BE2C (cell line): ENCODE data around the gene MEIS3.
A peak's percentile ranks its signal among the peaks of the same experiment; 100 is the strongest.

Experiments used
- DNase-seq: peaks from one replicate; pipeline ENCODE4 v3.0.0-alpha.2; 2020
- H3K27me3 ChIP-seq: fragments of 250-450 bp; sonication (Bioruptor Pico); 2 replicates; pipeline ENCODE4 v1.5.1; 2020; ENCODE audit warnings: mild to moderate bottlenecking
- H3K36me3 ChIP-seq: fragments of 250-450 bp; sonication (Bioruptor Pico); 2 replicates; pipeline ENCODE4 v1.5.1; 2020; ENCODE audit warnings: mild to moderate bottlenecking
- H3K4me1 ChIP-seq: fragments of 250-450 bp; sonication (Bioruptor Pico); 2 replicates; pipeline ENCODE4 v1.5.1; 2020
- H3K4me3 ChIP-seq: 2 replicates; pipeline ENCODE4 v1.5.1; 2011; ENCODE audit warnings: low read depth, low read length
- H3K9me3 ChIP-seq: fragments of 250-450 bp; sonication (Bioruptor Pico); 2 replicates; pipeline ENCODE4 v1.5.1; 2020
- TF ChIP-seq, protein P1 (sequence below): IDR thresholded peaks from 2 replicates; pipeline ENCODE4 v1.5.1; 2012; ENCODE audit warnings: mild to moderate bottlenecking, low read depth, low read length

Gene MEIS3

DNA sequence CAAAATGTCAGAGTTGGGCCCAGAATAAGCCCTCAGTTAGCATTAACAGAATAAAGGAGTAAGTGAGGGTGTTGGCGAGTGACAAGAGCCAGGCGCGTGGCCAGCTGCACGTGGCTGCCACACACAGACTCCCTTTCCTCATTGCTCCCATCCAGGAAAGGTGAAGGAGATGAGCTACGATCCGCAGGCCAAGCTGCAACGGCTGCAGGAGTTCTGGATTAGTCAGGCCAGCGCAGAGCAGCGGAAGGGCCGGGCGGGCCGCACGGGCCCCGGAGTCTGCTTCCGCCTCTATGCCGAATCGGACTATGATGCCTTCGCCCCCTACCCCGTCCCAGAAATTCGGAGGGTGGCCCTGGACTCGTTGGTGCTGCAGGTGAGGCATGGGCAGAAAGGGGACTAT lies 57.0 kb downstream of the MEIS3 start:
- peaks cover 78% of the 10 kb centered on the region for H3K36me3 ChIP-seq
- H3K27me3 ChIP-seq: no peaks in the 10 kb centered on the region
- TF ChIP-seq, protein P1, sequence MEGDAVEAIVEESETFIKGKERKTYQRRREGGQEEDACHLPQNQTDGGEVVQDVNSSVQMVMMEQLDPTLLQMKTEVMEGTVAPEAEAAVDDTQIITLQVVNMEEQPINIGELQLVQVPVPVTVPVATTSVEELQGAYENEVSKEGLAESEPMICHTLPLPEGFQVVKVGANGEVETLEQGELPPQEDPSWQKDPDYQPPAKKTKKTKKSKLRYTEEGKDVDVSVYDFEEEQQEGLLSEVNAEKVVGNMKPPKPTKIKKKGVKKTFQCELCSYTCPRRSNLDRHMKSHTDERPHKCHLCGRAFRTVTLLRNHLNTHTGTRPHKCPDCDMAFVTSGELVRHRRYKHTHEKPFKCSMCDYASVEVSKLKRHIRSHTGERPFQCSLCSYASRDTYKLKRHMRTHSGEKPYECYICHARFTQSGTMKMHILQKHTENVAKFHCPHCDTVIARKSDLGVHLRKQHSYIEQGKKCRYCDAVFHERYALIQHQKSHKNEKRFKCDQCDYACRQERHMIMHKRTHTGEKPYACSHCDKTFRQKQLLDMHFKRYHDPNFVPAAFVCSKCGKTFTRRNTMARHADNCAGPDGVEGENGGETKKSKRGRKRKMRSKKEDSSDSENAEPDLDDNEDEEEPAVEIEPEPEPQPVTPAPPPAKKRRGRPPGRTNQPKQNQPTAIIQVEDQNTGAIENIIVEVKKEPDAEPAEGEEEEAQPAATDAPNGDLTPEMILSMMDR: no peak
- no peaks in the 10 kb centered on the region for H3K9me3 ChIP-seq
- H3K4me1 ChIP-seq: no peaks in the 10 kb centered on the region
- no peak for DNase-seq
- H3K4me3 ChIP-seq: no peak overlapping the region

DNA sequence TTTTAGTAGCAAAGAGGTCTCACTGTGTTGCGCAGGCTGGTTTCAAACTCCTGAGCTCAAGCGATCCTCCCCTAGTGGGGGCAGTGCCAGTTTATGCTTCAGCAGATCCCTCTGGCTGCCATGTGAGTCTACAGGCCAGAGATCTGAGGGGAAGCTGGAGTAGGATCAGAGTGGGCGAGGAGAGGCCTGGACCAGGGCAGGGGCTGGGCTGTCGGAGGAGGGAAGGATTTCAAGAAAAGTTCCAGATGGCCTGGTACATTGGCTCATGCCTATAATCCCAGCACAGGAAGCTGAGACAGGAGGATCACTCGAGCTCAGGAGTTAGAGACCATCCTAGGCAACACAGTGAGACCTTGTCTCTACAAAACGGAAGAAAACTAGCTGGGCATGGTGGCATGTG lies 60.4 kb downstream of the MEIS3 start:
- H3K9me3 ChIP-seq: no peaks in the 10 kb centered on the region
- TF ChIP-seq, protein P1: no peak
- DNase-seq: no peak
- no peak overlapping the region for H3K4me3 ChIP-seq
- H3K27me3 ChIP-seq: no peaks in the 10 kb centered on the region
- H3K4me1 ChIP-seq: no peaks in the 10 kb centered on the region
- H3K36me3 ChIP-seq: peaks cover 91% of the 10 kb centered on the region

DNA sequence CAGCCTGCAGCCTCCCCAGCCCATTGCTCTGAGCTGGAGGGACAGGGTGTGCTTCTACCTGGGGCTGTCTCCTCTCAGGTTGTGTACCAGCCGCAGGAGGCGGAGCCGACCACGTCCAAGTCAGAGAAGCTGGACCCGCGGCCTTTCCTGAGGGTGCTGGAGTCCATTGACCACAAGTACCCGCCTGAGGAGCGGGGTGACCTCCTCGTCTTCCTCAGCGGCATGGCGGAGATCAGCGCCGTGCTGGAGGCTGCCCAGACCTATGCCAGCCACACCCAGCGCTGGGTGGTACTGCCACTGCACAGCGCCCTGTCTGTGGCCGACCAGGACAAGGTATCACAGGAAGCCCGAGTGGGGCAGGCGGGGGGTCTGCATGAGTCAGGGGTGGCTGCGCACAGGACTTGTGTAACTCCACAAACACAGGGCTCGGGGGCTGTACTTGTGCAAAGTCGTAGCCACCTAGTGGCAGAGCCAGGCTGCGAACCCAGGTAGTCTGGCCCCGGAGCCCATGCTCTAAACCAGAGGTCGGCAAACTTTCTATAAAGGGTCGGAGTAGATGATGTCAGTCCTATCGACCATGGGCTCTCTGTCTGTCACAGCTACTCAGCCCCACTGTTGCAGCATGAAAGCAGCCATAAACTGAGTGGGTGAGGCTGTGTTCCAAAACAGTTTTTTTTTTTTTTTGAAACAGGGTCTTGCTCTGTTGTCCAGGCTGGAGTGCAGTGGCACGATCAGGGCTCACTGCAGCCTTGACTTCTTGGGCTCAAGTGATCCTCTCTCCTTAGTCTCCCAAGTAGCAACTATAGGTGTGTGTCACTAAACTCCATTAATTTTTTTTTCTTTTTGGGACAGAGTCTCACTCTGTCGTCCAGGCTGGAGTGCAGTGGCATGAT lies 61.3 kb downstream of the MEIS3 start:
- no peaks in the 10 kb centered on the region for H3K9me3 ChIP-seq
- no peaks in the 10 kb centered on the region for H3K27me3 ChIP-seq
- peaks cover 92% of the 10 kb centered on the region for H3K36me3 ChIP-seq
- no peaks in the 10 kb centered on the region for H3K4me1 ChIP-seq
- no peak for DNase-seq
- H3K4me3 ChIP-seq: no peak overlapping the region
- TF ChIP-seq, protein P1: peak; percentile 33

DNA sequence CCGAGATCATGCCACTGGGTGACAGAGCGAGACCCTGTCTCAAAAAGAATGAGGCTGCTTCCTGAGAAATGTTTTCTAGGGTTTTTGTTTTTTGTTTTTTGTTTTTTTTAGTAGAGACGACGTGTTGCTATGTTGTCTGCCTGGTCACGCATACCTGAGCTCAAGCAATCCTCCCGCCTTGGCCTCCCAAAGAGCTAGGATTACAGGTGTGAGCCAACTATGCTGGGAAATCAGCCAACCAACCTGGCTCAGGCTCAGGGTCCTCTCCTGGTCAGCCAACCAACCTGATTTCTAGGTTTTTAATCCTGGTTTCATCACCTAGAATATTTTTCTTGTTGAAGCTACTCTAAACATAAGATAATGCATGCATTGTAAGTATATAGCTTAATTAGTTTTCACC lies 62.4 kb downstream of the MEIS3 start:
- TF ChIP-seq, protein P1: no peak
- no peak for DNase-seq
- peaks cover 94% of the 10 kb centered on the region for H3K36me3 ChIP-seq
- no peaks in the 10 kb centered on the region for H3K27me3 ChIP-seq
- no peaks in the 10 kb centered on the region for H3K9me3 ChIP-seq
- no peak overlapping the region for H3K4me3 ChIP-seq
- H3K4me1 ChIP-seq: no peaks in the 10 kb centered on the region; the same call in 1 of the 2 replicates

DNA sequence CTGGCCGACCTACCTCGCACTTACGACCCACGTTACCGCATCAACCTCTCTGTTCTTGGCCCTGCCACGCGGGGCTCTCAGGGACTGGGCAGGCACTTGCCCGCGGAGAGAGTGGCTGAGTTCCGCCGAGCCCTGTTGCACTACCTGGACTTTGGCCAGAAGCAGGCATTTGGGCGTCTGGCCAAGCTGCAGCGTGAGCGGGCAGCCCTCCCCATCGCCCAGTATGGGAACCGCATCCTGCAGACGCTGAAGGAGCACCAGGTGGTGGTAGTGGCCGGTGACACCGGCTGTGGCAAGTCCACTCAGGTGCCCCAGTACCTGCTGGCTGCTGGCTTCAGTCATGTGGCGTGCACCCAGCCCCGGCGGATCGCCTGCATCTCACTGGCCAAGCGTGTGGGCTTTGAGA lies 66.0 kb downstream of the MEIS3 start:
- TF ChIP-seq, protein P1: no peak
- peak; percentile 46 for DNase-seq
- Histone ChIP-seq H3K4me3 (no peak overlapping the region), H3K36me3 (peaks cover 61% of the 10 kb centered on the region), H3K9me3 (no peaks in the 10 kb centered on the region), H3K4me1 (no peaks in the 10 kb centered on the region; the same call in 1 of the 2 replicates), H3K27me3 (no peaks in the 10 kb centered on the region)
